ENCODE data around the gene DOP1A. TPM values are rescaled to one million over a fixed set of nuclear protein-coding genes. Genes with fewer than 3 reads are reported as not detected.

The DOP1A gene
- total RNA-seq, 1 experiment from 2014 or later, result 5.5 TPM

- CTCF ChIA-PET, result no interaction called here
- H3K9ac ChIP-seq (ENCODE audit: low read length), result no peak overlapping the region
- POLR2A ChIA-PET (ENCODE audit: unreplicated experiment), result no interaction called here
- H3K4me3 ChIP-seq (ENCODE audit: low read length), result no peak overlapping the region
- no peak overlapping the region for H2AFZ ChIP-seq (ENCODE audit: low read length)
- BruUV-seq (replicated peaks), result no TSS peak
- ATAC-seq (no peak), DNase-seq (no peak)
- no peak overlapping the region for H3K4me2 ChIP-seq (ENCODE audit: low read length)
- H3K79me2 ChIP-seq (ENCODE audit: low read length), result no peaks in the 10 kb centered on the region
- H3F3A ChIP-seq (ENCODE audit: low read length, unreplicated experiment), result no peaks in the 10 kb centered on the region
- no peaks in the 10 kb centered on the region for H3K4me1 ChIP-seq (ENCODE audit: insufficient read depth, low read length)
- no peaks in the 10 kb centered on the region for H3K36me3 ChIP-seq (ENCODE audit: low read depth, low read length)
- TF ChIP-seq CTCF (conservative IDR thresholded peaks at IDR 0.05; ENCODE audit: low read depth, low read length) (no peak), EZH2 (IDR thresholded peaks at IDR 0.05; ENCODE audit: low read length, unreplicated experiment) (no peak), EZH2phosphoT487 (IDR thresholded peaks at IDR 0.05; ENCODE audit: borderline replicate concordance, low read length) (no peak)
- H3K9me3 ChIP-seq (ENCODE audit: low read length), result no peaks in the 10 kb centered on the region
- intact Hi-C loops (cut with micrococcal nuclease), result no loop called here
- no peaks in the 10 kb centered on the region for H4K20me1 ChIP-seq (ENCODE audit: low read length)
- H3K27me3 ChIP-seq (ENCODE audit: low read length), result no peaks in the 10 kb centered on the region
- no peaks in the 10 kb centered on the region for H3K9me2 ChIP-seq (replicated peaks; ENCODE audit: low read length)
- no peak overlapping the region for H3K27ac ChIP-seq (ENCODE audit: low read length)
Measured at GRCh38 chr6:83097204-83097603, 29.7 kb downstream of the DOP1A start.

- H3K36me3 ChIP-seq (ENCODE audit: low read depth, low read length), result no peaks in the 10 kb centered on the region
- DNase-seq (no peak), ATAC-seq (no peak)
- CTCF ChIA-PET, result no interaction called here
- H3K79me2 ChIP-seq (ENCODE audit: low read length), result no peaks in the 10 kb centered on the region
- no peak overlapping the region for H3K9ac ChIP-seq (ENCODE audit: low read length)
- POLR2A ChIA-PET (ENCODE audit: unreplicated experiment), result no interaction called here
- H3K27me3 ChIP-seq (ENCODE audit: low read length), result no peaks in the 10 kb centered on the region
- H3K4me2 ChIP-seq (ENCODE audit: low read length), result no peak overlapping the region
- no peaks in the 10 kb centered on the region for H3K9me2 ChIP-seq (replicated peaks; ENCODE audit: low read length)
- H4K20me1 ChIP-seq (ENCODE audit: low read length), result no peaks in the 10 kb centered on the region
- no peak overlapping the region for H2AFZ ChIP-seq (ENCODE audit: low read length)
- no peaks in the 10 kb centered on the region for H3K4me1 ChIP-seq (ENCODE audit: insufficient read depth, low read length)
- TF ChIP-seq EZH2phosphoT487 (IDR thresholded peaks at IDR 0.05; ENCODE audit: borderline replicate concordance, low read length) (no peak), CTCF (conservative IDR thresholded peaks at IDR 0.05; ENCODE audit: low read depth, low read length) (no peak), EZH2 (IDR thresholded peaks at IDR 0.05; ENCODE audit: low read length, unreplicated experiment) (no peak)
- no peak overlapping the region for H3K4me3 ChIP-seq (ENCODE audit: low read length)
- intact Hi-C loops (cut with micrococcal nuclease), result no loop called here
- H3K27ac ChIP-seq (ENCODE audit: low read length), result no peak overlapping the region
- H3F3A ChIP-seq (ENCODE audit: low read length, unreplicated experiment), result no peaks in the 10 kb centered on the region
- no TSS peak for BruUV-seq (replicated peaks)
- H3K9me3 ChIP-seq (ENCODE audit: low read length), result no peaks in the 10 kb centered on the region
Measured at GRCh38 chr6:83097675-83098074, 30.2 kb downstream of the DOP1A start.

- Histone ChIP-seq H2AFZ (ENCODE audit: low read length) (no peak overlapping the region), H3K4me3 (ENCODE audit: low read length) (no peak overlapping the region), H4K20me1 (ENCODE audit: low read length) (no peaks in the 10 kb centered on the region), H3F3A (ENCODE audit: low read length, unreplicated experiment) (no peaks in the 10 kb centered on the region), H3K9me2 (replicated peaks; ENCODE audit: low read length) (no peaks in the 10 kb centered on the region), H3K27me3 (ENCODE audit: low read length) (no peaks in the 10 kb centered on the region), H3K79me2 (ENCODE audit: low read length) (no peaks in the 10 kb centered on the region), H3K9ac (ENCODE audit: low read length) (no peak overlapping the region), H3K4me1 (ENCODE audit: insufficient read depth, low read length) (no peaks in the 10 kb centered on the region), H3K36me3 (ENCODE audit: low read depth, low read length) (no peaks in the 10 kb centered on the region), H3K4me2 (ENCODE audit: low read length) (no peak overlapping the region), H3K9me3 (ENCODE audit: low read length) (no peaks in the 10 kb centered on the region), H3K27ac (ENCODE audit: low read length) (no peak overlapping the region)
- CTCF ChIA-PET, result no interaction called here
- TF ChIP-seq CTCF (conservative IDR thresholded peaks at IDR 0.05; ENCODE audit: low read depth, low read length) (no peak), EZH2 (IDR thresholded peaks at IDR 0.05; ENCODE audit: low read length, unreplicated experiment) (no peak), EZH2phosphoT487 (IDR thresholded peaks at IDR 0.05; ENCODE audit: borderline replicate concordance, low read length) (no peak)
- POLR2A ChIA-PET (ENCODE audit: unreplicated experiment), result no interaction called here
- no peak for DNase-seq
- intact Hi-C loops (cut with micrococcal nuclease), result no loop called here
- BruUV-seq (replicated peaks), result no TSS peak
- ATAC-seq, result no peak
Measured at GRCh38 chr6:83098589-83098988, 31.1 kb downstream of the DOP1A start.

Data from PC-3 (cell line).